HEK293T (cell line): ENCODE measurements around the gene SLC9A8.
"Not testable (repeated sequence)": the region's sequence is repeated elsewhere in the genome, so short reads cannot be mapped to it uniquely, and the experiment has no call there.

Experiments
- ARNT ChIP-seq: fragments of 450-650 bp; IDR thresholded peaks from 2 replicates; pipeline ENCODE4 v1.6.1; 2017; ENCODE audit warnings: mild to moderate bottlenecking
- BHLHE40 ChIP-seq: fragments of 450-650 bp; IDR thresholded peaks from 2 replicates; pipeline ENCODE4 v1.6.1; 2016; ENCODE audit warnings: mild to moderate bottlenecking, moderate library complexity, borderline replicate concordance
- CTBP1 ChIP-seq: fragments of 450-650 bp; IDR thresholded peaks from 2 replicates; pipeline ENCODE4 v1.6.1; 2016; ENCODE audit warnings: borderline replicate concordance
- FOXA1 ChIP-seq: fragments of 450-650 bp; IDR thresholded peaks from 2 replicates; pipeline ENCODE4 v1.6.1; 2016; ENCODE audit warnings: mild to moderate bottlenecking
- FOXK2 ChIP-seq: fragments of 450-650 bp; IDR thresholded peaks from 2 replicates; pipeline ENCODE4 v1.6.1; 2016; ENCODE audit warnings: mild to moderate bottlenecking
- HDGF ChIP-seq: fragments of 450-650 bp; IDR thresholded peaks from 2 replicates; pipeline ENCODE4 v1.6.1; 2017; ENCODE audit warnings: antibody characterized with exemption, borderline replicate concordance
- SP1 ChIP-seq: fragments of 450-650 bp; IDR thresholded peaks from 2 replicates; pipeline ENCODE4 v1.6.1; 2017
- SUZ12 ChIP-seq: fragments of 450-650 bp; IDR thresholded peaks from 2 replicates; pipeline ENCODE4 v1.6.1; 2016; ENCODE audit warnings: mild to moderate bottlenecking
- TARDBP ChIP-seq: fragments of 450-650 bp; IDR thresholded peaks from 2 replicates; pipeline ENCODE4 v1.6.1; 2016

DNA sequence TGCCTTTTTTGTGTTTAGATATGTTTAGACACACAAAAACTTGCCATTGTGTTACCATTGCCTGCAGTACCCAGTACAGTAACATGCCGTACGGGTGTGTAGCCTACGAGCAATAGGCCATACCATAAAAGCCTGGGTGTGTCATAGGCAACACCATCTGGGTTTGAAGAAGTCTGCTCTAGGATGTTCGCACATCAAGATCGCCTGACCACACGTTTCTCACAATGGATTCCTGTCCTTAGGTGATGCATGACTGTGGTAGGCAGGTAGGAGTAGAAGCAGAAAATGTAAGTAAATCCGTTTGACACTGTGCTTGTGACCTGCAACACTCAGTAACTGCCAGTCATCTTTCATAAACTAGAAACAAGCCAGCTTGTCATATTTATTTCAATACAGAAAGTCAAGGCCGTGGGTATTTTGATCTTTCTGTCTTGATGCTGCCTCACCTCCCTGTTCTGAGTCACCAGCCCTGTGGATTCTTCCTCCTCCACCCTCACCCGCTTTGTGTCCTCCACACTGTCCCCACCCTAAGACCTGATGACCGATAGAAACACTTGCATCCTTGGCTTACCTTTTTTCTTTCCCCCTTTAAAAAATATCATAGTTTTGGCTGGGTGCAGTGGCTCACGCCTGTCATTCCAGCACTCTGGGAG, 7.3 kb upstream of the SLC9A8 start:
- TF ChIP-seq TARDBP, FOXK2, ARNT, BHLHE40, CTBP1, HDGF, FOXA1, SP1, SUZ12: not testable (repeated sequence)
